NCI-H2029 treated with DMSO at 0.1 percent for 48 hours (cell line): ENCODE data around the gene VTI1B.
A peak's percentile ranks its signal among the peaks of the same experiment; 100 is the strongest.
"Not testable (repeated sequence)": the region's sequence is repeated elsewhere in the genome, so short reads cannot be mapped to it uniquely, and the experiment has no call there.

ENCODE experiments used
- DNase-seq: peaks from one replicate; lab custom pipeline; 2025; lab: John Stamatoyannopoulos, UW

VTI1B gene, protein sequence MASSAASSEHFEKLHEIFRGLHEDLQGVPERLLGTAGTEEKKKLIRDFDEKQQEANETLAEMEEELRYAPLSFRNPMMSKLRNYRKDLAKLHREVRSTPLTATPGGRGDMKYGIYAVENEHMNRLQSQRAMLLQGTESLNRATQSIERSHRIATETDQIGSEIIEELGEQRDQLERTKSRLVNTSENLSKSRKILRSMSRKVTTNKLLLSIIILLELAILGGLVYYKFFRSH

DNA sequence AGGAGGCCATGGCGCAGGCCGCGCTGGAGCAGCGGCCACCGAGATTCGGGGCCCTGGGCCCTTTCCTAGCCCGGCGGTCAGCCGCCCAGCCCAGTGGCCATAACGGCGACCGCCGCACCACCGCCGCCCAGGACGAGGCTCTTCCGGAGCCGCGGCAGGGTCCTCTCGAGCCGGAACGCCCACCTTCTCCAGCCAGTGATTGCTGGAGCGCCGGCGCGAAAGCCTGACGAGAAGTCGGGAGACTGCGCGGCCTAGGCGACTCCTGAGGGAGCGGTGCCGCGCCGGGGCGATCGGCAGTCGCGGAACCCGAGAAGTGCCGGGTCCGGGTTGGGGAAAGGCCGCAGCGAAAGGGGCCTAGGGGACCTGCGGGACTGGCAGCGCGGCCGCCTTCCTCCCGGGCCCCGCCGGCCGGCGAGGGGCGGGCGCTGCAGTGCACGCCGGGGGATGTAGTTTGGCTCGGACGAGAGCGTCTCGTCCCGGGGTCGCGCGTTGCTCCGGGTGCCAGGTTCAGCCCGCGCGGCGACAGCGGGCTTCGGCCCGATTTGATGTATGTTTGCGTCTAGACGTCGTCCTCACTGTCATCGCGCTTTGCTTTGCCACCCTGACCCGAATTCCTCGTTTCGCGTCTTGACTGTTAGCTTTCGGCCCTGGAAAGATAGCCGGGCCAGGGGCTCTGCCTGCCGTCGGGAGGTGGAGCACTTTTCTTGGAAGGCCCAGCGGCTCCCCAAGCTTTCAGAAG, at the start of gene VTI1B:
TSS of gene VTI1B (minus strand) at position 153 of the 739 bp plus-strand sequence. CDS start at position 10, 143 bp downstream.
- DNase-seq: peak; percentile 4

DNA sequence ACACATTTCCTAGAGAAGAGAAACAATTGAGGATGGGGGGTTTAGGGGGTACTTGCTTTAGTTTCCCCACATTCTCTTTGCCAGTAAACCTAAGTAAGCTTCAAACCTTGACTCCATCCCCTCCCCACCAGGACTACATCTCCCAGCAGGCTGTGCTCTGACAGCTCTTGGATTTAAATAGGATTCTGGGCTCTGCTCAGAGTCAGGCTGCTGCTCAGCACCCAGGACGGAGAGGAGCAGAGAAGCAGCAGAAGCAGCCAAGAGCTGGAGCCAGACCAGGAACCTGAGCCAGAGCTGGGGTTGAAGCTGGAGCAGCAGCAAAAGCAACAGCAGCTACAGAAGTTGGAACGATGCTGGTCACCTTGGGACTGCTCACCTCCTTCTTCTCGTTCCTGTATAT, 47.9 kb upstream of the VTI1B start:
- no peak for DNase-seq

DNA sequence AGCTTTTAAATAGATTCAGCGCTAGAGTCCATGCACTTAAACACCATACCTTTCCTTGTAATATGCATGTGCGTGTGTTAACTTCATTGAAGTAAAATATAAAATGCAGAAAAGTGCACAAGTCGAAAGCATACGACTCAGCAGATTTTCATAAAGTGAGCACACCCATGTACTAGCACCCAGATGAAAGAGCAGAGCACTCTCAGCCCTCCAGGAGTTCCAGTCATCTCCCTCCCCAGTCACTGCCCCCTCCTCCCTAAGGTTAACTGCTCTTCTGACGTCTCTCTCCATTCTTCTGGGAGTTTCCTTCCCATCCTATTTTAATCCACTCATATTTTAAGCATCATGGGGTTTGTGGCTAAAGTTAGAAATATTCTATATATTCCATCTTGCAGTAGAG, 47.4 kb upstream of the VTI1B start:
- DNase-seq: no peak

DNA sequence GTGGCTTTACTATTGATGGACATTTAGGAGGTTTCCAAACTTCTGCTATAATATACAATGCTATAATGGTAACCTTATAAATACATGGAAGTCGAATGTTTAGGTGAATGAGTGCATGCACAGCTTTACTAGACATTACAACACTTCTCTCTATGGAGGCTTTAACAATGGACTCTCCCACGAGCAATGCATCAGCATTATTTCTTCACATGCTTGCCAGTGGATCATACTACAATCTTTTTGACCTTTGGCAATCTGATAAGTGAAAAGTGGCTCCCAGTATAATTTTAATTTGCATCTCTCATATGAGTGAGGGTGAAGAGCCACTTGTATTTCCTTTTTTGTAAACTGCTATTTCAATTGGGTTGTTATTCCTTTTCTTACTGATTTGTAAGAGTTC, 45.4 kb upstream of the VTI1B start:
- no peak for DNase-seq

DNA sequence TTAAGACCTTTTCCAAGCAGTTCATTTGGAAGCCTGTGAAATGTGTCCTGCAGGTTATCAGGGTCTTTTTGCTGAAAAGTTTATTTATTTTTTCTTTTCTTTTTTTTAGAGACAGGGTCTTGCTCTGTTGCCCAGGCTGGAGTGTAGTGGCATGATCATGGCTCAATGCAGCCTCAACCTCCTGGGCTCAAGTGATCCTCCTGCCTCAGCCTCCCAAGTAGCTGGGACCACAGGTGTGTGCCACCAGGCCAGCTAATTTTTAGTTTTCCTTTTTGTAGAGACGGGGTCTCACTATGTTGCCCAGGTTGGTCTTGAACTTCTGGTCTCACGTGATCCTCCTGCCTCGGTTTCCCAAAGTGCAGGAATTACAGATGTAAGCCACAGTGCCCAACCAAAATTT, 45.0 kb upstream of the VTI1B start:
- DNase-seq: not testable (repeated sequence)

DNA sequence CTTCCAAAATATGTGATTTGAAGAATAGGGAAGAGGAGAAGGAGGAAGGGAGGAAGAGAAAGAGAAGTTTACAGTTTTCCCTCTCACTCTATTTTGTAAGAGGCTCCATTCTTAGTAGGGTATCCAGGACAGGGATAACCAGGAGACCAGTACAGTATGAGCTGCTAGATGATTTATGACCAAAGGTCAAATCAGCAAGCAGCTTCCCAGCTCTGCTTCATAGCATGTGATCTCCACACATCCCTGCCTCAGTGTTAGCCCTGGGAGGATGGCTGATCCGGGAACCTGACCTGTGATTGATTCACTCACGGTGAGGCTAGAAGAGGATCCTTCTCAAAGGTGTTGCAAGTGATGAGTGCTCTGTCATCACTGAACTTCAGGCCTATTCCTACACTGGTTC, 43.8 kb upstream of the VTI1B start:
- no peak for DNase-seq

DNA sequence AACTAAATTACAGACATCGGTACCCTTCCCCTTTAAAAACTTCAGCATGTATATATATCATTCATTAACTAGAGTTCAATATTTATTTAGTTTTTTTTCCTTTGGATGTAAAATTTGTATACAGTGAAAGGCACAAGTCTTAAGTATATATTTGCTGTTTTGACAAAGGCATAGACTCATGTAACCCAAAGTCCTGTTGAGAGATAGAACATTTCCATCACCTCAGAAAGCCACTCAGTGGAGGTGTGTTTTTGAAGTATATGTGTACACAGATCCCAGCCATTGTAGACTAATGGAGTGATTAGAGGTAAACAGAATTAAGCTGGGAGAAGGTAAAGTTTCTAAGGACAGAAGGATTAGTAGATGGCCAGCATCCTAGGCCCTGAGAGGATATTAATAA, 42.6 kb upstream of the VTI1B start:
- DNase-seq: no peak

DNA sequence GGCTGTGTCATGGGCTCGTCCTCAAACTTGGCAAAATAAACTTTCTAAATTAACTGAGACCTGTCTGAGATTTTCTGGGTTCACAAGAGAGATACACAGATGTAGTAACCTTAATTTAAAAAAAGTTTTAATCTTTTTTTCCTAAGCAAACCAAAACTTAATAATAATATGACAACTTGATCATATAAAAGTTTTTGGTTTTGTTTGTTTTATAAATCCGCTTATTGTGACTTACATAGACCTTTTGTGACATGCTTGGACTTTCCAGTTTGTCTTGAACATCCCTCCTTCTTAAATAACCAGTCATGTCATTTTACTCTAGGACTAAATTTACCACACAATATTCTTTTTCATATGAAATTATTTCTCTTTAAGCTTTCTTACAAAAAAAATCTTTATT, 35.8 kb upstream of the VTI1B start:
- DNase-seq: no peak

DNA sequence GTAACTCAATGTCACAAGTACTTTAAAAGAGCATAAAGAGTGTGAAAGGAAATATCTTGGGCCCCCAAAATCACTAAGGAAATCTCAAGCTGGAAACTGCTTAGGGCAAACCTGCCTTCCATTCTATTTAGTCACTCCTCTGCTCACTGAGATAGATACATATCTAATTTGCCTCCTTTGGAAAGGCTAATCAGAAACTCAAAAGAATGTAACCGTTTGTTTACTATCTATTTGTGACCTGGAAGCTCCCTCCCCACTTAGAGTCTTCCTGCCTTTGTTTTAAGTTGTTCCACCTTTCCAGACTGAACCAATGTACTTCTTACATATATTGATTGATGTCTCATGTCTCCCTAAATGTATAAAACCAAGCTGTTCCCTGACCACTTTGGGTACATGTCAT, 35.4 kb upstream of the VTI1B start:
- DNase-seq: not testable (repeated sequence)

DNA sequence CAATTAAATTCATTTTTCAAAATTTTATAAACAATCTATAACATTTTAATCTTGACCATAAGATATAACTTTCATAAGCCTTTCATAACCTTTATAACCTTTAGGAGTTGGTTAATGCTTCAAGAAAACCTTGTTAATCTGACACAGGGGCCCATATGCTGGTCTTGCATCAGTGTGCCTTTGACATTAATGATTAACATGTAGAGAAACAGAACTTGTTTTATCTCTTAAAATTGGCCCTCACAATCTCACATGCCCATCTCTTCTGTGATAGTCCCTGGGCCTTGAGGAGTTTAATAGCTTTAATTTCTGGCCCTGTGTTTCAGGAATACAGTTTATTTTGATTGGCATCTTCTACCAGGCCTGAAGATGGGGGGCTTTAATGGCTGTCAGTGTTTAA, 34.9 kb upstream of the VTI1B start:
- DNase-seq: not testable (repeated sequence)

DNA sequence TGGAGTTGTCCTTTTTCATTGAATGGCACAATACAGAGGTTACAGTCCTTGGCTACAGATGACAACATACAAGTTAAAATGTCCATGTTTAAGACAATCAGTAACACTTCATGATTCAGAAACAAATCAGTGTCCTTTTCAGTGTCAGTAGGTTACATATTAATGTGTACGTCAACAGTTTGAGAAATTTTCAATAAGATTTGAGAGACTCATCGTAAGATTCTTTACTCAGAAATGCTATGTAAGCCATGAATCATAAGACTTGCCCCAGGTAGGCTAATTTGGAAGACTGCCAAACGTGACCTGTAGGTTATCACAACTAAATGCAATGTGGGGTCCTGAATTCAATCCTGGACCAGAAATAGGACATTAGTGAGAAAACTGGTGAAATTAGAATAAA, 30.8 kb upstream of the VTI1B start:
- no peak for DNase-seq

DNA sequence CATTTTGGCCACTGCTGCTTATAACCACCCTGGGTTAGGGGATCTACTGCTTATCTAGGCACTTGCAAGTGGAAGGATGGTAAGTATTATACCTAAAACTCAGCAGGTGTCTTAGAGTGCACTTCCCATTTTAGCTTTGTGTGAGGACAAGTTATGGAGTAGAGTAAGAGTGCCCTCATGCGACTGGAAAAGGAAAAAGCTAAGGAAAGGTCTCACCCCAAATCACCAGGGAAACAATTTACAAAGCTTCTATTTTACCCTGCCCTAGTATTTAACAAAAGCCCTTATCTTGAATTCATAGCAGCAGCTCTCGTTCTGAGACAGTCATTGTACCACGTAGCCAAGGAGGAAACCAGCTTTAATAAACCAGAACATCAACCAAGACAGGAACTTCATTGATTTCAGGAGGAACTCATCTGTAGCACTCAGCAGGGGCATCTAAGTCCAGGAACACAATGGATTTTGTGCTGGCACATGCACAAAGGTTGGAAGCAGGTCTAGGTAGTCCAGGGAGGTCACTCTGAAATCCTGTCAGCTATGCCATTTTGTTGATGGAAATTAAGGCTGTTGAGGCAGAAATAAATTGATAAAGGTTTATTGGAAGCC, 30.2 kb upstream of the VTI1B start:
- DNase-seq: peak; percentile 60

DNA sequence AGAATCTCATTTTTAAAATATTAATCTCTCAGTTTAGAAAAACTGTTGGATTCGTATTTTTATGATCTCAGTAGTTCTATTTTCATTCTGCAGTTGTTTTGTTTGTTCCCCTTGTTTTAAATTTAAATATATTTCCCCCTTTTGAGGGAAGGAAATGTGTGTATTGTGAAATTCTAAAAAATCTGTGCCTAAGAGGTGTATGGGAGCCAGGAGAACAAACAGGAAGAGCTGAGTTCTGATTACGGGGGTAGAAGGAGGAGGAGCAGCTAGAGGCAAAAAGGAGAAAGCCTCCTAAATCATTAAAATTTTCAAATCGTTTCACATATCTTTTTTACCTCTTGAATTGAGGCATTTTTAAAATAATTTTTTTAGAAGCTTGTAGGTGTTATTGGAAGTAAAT, 29.6 kb upstream of the VTI1B start:
- DNase-seq: no peak

DNA sequence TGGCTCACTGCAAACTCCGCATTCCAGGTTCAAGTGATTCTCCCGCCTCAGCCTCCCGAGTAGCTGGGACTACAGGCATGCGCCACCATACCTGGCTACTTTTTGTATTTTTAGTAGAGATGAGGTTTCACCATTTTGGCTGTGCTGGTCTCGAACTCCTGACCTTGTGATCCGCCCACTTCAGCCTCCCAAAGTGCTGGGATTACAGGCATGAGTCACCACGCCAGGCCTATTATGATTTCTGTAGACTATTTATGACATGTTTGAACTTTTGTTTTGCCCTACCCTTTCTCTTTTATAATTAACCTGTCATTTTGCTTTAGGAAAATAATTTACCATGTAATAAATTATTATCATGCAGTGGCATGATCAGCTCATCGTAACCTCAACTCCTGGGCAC, 27.1 kb upstream of the VTI1B start, which contains the start of gene RDH12:
TSS of gene RDH12 (plus strand) at position 395 of the 400 bp plus-strand sequence. CDS start 20,757 bp downstream, outside the sequence.
- not testable (repeated sequence) for DNase-seq

DNA sequence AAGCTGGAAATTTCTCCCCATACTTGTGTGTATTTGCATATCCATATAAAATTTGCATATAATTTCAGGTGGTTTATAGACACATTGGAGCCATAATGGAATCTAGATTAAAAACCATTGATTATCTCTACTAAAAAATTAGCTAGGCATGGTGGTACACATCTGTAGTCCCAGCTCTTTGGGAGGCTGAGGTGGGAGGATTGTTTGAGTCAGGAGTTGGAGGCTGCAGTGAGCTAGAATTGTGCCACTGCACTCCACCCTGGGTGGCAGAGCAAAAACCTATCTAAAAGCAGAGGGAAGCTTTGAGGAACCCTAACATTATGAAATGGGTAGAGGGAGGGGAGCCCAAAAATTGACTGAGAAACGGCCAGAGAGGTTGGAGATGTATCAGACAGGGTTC, 23.7 kb upstream of the VTI1B start:
- DNase-seq: no peak

DNA sequence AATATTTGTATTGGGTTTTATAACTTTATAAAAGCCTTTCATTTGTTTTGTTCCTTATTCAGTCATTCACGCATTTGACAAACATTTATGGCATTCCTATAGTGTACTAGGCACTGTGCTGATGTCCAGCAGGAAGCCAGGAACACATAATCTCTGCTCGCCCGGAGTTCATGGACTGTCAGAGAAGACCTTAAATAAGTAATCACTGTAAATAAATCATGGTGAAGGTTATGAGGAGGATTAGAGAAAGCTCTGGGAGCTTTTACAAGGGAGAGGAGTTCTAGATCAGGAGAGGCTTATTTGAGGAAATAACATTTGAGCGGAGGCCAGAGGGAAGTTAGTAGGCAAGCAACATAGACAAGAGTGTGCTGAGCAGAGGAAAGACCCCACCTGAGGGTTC, 22.6 kb upstream of the VTI1B start:
- no peak for DNase-seq

DNA sequence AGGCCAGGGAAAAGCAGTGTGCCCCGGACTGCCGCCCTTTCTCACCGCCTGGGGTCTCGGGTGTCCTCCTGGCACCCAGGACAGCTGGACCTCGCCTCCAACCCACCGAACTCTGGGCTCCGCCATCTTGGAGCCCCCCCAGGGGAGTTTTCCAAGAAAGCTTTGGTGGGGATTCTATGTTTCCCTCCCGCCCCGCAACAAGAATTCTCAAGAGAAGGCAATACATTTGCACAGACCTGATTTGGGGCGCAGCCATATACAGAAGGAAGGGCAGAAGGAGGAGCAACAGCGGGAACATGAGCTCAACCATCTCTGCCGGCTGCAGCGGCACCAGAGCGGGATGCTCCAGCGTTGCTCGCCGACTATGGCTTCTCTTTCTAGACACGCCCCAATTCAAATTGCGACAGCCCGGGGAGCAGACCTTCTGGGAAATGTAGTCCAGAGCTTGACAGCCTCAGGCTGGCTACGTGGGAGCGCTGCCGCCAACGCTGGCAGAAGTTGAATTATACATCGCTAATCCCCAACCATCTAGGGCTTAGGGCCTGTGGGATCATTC, 21.0 kb upstream of the VTI1B start, which contains the start of gene RDH11:
TSS of gene RDH11 (minus strand) at position 371 of the 556 bp plus-strand sequence. CDS start at position 310, 61 bp downstream.
- peak; percentile 31 for DNase-seq

DNA sequence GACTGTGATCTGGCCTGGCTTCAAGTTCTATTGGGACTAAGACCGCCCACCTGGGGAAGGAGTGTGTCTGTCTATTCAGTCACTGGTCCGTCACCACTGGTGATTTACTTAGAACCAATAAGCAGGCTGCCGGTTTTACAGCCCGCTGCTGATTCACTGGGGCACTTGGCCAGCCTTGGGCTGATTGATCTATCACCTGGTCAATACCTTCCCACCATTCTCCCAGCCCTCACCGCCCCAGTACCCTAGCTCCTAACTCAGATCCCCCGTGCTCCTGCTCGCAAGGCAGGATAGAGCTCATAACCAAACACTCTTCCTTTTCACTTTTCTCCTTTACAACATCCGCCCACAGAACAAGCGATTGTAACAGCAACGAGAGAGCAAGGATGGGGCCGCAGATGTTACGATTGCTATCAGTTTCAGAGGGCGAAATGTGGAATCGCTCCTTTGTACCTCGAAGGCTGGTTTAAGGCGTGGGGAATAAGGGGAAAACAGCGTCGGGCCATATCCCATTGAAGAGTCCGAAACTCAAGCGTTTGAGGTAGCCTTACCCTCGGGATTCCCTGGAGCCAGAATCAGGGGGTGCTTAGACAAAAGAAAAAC, 20.5 kb upstream of the VTI1B start:
- peak; percentile 30 for DNase-seq

DNA sequence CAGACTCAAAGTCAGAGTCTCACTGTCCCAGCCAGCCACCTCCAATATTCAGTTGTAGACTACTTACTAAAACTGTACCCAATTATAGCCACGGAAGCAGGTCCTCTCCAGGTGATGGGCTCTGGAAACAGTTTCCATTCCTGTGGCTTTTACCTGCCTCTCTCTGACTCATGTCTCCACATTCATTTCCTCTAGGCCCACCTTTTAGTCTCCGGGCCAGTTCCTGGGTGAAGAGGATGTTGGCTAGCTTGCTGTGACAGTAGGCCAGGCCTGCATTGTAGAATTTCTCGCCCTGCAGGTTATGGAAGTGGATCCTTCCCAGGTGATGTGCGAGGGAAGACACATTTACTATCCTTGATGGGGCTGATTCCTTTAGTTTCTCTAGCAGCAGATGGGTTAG, 15.6 kb upstream of the VTI1B start:
- no peak for DNase-seq

DNA sequence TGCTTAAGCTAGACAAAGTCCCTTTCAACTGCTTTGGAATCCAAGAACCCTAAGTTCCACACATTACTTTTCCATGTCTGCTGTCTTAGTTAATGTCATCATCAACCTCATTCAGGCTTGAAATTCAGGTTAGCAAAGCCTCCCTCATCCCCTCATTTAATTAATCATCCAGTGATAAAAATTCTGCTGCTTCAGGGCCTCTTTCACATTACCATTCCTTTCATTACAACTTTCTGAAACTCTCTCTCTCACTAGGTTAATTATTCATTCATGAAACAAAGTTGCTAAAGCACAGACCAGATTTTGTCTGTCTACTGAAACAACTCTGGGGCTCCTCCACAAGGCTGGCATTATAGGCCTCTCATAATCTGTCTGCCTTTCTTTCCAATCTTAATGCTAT, 9.4 kb upstream of the VTI1B start:
- no peak for DNase-seq

DNA sequence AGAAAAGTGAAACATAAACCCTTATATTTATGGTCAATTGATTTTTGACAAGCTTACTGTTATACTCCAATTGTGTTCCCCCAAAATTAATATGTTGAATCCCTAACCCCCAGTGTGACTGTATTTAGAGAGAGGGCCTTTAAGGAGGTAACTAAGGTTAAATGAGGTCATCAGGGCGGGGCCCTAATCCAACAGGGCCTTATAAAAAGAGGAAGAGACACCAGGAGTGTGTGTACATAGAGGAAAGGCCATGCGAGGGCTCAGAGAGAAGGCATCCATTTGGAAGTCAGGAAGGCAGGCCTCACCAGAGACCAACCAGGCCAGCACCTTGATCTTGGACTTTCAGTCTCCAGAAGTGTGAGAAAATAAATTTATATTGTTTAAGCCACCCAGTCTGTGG, 6.5 kb upstream of the VTI1B start:
- no peak for DNase-seq

DNA sequence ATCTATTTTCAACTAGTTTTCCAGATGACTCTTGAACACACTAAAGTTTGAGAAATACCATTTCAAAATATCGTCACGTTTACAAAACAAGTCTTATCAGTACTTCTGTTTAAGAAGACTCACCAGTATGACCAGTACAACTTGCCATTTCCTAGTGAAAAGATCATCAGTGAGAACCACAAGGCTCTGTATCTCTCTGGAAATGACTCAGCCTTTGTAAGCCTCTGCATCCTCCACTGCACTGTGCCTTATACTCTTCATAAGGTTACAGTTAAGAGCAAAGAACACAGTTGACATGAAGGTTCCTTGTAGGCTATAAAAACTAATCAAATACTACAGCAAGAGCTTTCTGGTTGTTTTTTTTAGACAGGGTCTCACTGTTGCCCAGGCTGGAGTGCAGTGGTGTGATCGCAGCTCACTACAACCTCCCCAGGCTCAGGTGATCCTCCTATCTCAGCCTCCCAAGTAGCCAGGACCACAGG, 5.7 kb upstream of the VTI1B start:
- DNase-seq: no peak
